Neutrophil (primary cell): ENCODE data around the gene IL18RAP.

Experiments
- H3K27ac ChIP-seq: fragments of 200-600 bp; sonication (generic); 2 replicates; pipeline ENCODE4 v1.5.1; 2016; ENCODE audit warnings: mild to moderate bottlenecking, moderate library complexity
- H3K27me3 ChIP-seq: fragments of 200-600 bp; sonication (generic); 2 replicates; pipeline ENCODE4 v1.6.0; 2016; ENCODE audit warnings: mild to moderate bottlenecking
- H3K36me3 ChIP-seq: fragments of 200-600 bp; sonication (generic); 2 replicates; pipeline ENCODE4 v1.5.1; 2017
- H3K4me1 ChIP-seq, 2 experiments: fragments of 200-600 bp in 1 of 2; sonication (generic) in 1 of 2; 1 replicate in 1 of 2; 2 replicates in 1 of 2; pipeline versions ENCODE4 v1.5.1 to v1.6.1; 2013 to 2016; ENCODE audit warnings: low read depth in 1 of 2, low read length in 1 of 2, mild to moderate bottlenecking in 1 of 2, moderate library complexity in 1 of 2; ENCODE audit not compliant: control insufficient read depth in 1 of 2, insufficient read depth in 1 of 2
- H3K4me3 ChIP-seq, 2 experiments: fragments of 200-600 bp in 1 of 2; sonication (generic) in 1 of 2; 1 replicate in 1 of 2; 2 replicates in 1 of 2; pipeline ENCODE4 v1.5.1; 2013 to 2016; ENCODE audit warnings: low read depth in 1 of 2, low read length in 1 of 2, mild to moderate bottlenecking in 1 of 2, moderate library complexity in 1 of 2
- H3K9me3 ChIP-seq: fragments of 200-600 bp; sonication (generic); 2 replicates; pipeline ENCODE4 v1.5.1; 2016
- TF ChIP-seq, protein P1 (sequence below): fragments of 200-600 bp; sonication (generic); IDR thresholded peaks from 2 replicates; pipeline ENCODE4 v1.5.1; 2016; ENCODE audit warnings: antibody characterized with exemption

The IL18RAP gene

DNA sequence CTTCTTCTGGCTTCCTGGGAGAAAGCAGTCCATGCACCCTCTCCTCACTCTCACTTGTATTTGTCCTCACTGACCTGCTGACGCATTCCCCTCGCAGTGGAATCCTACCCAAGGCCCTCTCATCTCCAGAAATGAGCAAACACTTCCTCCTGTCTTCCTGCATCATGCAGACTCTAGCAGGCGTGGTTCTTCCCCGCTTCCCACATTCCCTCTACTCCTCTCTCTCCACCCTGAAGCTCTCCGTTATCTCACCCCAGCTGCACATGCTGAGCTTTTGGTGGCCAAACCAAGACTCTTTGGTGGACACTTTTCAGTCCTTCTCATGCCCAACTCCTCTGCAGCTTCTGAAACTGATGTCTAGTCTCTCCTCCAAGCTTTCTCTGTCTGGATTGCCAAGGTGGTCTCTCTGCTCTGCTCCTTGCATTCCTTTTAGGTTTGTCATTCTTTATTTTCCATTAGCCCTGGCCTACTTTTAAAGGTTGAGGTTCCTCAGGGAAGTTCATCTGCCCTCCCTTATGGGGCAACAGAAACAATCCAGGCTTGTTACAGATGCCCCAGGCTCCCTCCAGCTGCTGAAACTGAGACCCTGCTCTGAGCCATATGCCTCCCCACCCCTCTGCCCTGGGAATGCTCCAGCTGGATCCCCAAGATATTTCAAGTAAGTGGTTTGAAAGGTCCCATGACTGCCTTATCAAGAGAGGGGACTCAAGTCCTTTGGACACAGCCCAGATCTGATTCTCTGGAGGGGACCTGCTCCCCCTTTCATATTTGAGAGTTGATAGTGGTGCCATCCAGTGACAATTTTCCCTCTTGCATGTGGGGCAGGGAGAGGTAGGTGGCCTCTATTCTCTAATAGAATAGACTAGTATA, 835 bp upstream of the IL18RAP start:
- peaks cover 100% of the 10 kb centered on the region in 2 experiments for H3K4me1 ChIP-seq
- TF ChIP-seq, protein P1, sequence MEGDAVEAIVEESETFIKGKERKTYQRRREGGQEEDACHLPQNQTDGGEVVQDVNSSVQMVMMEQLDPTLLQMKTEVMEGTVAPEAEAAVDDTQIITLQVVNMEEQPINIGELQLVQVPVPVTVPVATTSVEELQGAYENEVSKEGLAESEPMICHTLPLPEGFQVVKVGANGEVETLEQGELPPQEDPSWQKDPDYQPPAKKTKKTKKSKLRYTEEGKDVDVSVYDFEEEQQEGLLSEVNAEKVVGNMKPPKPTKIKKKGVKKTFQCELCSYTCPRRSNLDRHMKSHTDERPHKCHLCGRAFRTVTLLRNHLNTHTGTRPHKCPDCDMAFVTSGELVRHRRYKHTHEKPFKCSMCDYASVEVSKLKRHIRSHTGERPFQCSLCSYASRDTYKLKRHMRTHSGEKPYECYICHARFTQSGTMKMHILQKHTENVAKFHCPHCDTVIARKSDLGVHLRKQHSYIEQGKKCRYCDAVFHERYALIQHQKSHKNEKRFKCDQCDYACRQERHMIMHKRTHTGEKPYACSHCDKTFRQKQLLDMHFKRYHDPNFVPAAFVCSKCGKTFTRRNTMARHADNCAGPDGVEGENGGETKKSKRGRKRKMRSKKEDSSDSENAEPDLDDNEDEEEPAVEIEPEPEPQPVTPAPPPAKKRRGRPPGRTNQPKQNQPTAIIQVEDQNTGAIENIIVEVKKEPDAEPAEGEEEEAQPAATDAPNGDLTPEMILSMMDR: no peak
- H3K9me3 ChIP-seq: no peaks in the 10 kb centered on the region
- H3K27ac ChIP-seq: peak overlapping the region; percentile 86
- H3K4me3 ChIP-seq: peak overlapping the region; percentile 41 to 69
- no peaks in the 10 kb centered on the region for H3K36me3 ChIP-seq
- no peaks in the 10 kb centered on the region for H3K27me3 ChIP-seq

GRCh38 chr2:102423368-102423767, 408 bp downstream of the IL18RAP start:
- Histone ChIP-seq H3K4me1 (peaks cover 99 to 100% of the 10 kb centered on the region in 2 experiments), H3K27me3 (no peaks in the 10 kb centered on the region), H3K36me3 (no peaks in the 10 kb centered on the region), H3K27ac (peak overlapping the region; percentile 86), H3K9me3 (no peaks in the 10 kb centered on the region), H3K4me3 (peak overlapping the region; percentile 41 to 69)
- TF ChIP-seq, protein P1: no peak

DNA sequence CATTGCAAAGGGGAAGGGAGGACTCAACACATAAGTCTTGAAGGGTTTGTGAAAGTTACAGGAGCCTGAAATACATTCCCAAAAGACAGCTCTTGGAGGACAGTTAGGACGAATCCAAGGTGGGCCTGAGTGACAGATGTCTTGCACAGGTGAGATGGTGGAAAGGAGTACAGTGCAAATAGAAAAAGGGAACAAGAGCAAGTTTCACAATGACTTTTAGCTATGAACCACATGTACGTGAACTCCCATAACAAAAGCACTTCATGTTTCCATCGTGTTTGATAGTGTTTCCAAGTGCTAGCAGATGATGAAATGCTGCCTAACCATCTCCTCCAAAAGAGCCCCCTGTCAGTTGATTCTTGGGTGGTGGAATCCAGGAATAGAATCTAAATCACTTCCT, 1.8 kb downstream of the IL18RAP start:
- H3K27ac ChIP-seq: peak overlapping the region; percentile 86
- no peaks in the 10 kb centered on the region for H3K27me3 ChIP-seq
- H3K4me1 ChIP-seq: peaks cover 98 to 99% of the 10 kb centered on the region in 2 experiments
- TF ChIP-seq, protein P1: no peak
- no peaks in the 10 kb centered on the region for H3K9me3 ChIP-seq
- peak overlapping the region; percentile 41 to 69 for H3K4me3 ChIP-seq
- H3K36me3 ChIP-seq: no peaks in the 10 kb centered on the region

GRCh38 chr2:102425441-102426132, 2.6 kb downstream of the IL18RAP start:
- Histone ChIP-seq H3K36me3 (no peaks in the 10 kb centered on the region), H3K4me3 (peak overlapping the region; percentile 41 to 69), H3K27me3 (no peaks in the 10 kb centered on the region), H3K9me3 (no peaks in the 10 kb centered on the region), H3K27ac (peak overlapping the region; percentile 86), H3K4me1 (peaks cover 98 to 99% of the 10 kb centered on the region in 2 experiments)
- TF ChIP-seq, protein P1: no peak

DNA sequence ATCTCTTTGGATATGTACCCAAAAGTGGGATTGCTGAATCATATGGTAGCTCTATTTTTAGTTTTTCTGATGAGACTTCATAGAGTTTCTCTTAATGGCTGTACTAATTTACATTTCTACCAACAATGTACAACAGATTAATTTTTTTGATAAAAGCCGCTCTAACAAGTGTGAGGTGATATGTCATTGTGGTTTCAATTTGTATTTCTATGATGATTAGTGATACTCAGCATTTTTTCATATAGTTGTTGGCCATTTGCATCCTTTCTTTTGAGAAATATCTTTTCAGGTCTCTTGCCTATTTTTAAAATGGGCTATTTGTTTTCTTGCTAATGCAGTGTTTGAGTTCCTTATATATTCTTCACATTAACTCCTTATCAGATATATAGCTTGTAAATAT, 4.3 kb downstream of the IL18RAP start:
- H3K27me3 ChIP-seq: no peaks in the 10 kb centered on the region
- TF ChIP-seq, protein P1: no peak
- H3K9me3 ChIP-seq: no peaks in the 10 kb centered on the region
- H3K4me1 ChIP-seq: peaks cover 98% of the 10 kb centered on the region in 2 experiments
- H3K4me3 ChIP-seq: peak overlapping the region; percentile 25 to 69
- H3K27ac ChIP-seq: peak overlapping the region; percentile 86
- no peaks in the 10 kb centered on the region for H3K36me3 ChIP-seq
